ENCODE results near the gene CATSPER1. TPM values are rescaled to one million over a fixed set of nuclear protein-coding genes. Genes with fewer than 3 reads are reported as not detected.
A peak's percentile ranks its signal among the peaks of the same experiment; 100 is the strongest.

Gene CATSPER1
- total RNA-seq, 1 experiment from 2014 or later: not detected

GRCh38 chr11:66002648-66003225, 23.5 kb downstream of the CATSPER1 start:
- Histone ChIP-seq H3K4me3 (ENCODE audit: low read depth, low read length, poor library complexity, severe bottlenecking) (peak overlapping the region; percentile 63), H3K4me1 (ENCODE audit: insufficient read depth, low read length, poor library complexity, severe bottlenecking) (peaks cover 3% of the 10 kb centered on the region), H3K27ac (ENCODE audit: low read depth, low read length, poor library complexity, severe bottlenecking) (peak overlapping the region; percentile 93), H3K9me3 (ENCODE audit: low read depth, low read length, poor library complexity, severe bottlenecking) (no peaks in the 10 kb centered on the region), H3K27me3 (replicated peaks; ENCODE audit: insufficient read depth, low read depth, low read length, poor library complexity) (no peaks in the 10 kb centered on the region), H3K36me3 (ENCODE audit: insufficient read depth, low read length, poor library complexity, severe bottlenecking) (peaks cover 46% of the 10 kb centered on the region)
- intact Hi-C loops (cut with micrococcal nuclease; ENCODE audit: unreplicated experiment): loop anchor here (2.0 to 5.0 kb wide), 3 partner anchors 40 to 220 kb away; partner anchors contain the start of genes AP5B1, SART1 and SF3B2
- ChIA-PET POLR2A (ENCODE audit: low non-redundant PET) (interaction anchor here (0.6 kb wide), 1 partner anchor 23 kb away, joined by 6 read pairs; the partner anchor contains the start of gene CATSPER1), CTCF (interaction anchor here (0.6 to 1.0 kb wide), 3 partner anchors 38 to 143 kb away, joined by 3 read pairs; no protein-coding TSS in a partner anchor)
- no TSS peak for BruUV-seq (replicated peaks)
- TF ChIP-seq EZH2 (IDR thresholded peaks at IDR 0.05; ENCODE audit: borderline replicate concordance, low read depth, low read length, poor library complexity, severe bottlenecking) (no peak), CTCF (conservative IDR thresholded peaks at IDR 0.05; ENCODE audit: low read depth, low read length) (no peak)
- no peak for DNase-seq (ENCODE audit: low spot score)

GRCh38 chr11:66001942-66002647, 24.2 kb downstream of the CATSPER1 start, which contains the start of the genes BANF1 and EIF1AD:
Gene BANF1 (plus strand): TSS chr11:66002503. CDS start chr11:66003251, 748 bp downstream.
Gene EIF1AD (minus strand): TSS chr11:66002157. CDS start chr11:66000389, 1,768 bp downstream.
- Histone ChIP-seq H3K27ac (ENCODE audit: low read depth, low read length, poor library complexity, severe bottlenecking) (peak within 1 kb of the TSS; percentile 93), H3K4me1 (ENCODE audit: insufficient read depth, low read length, poor library complexity, severe bottlenecking) (peaks cover 3% of the 10 kb centered on the region), H3K4me3 (ENCODE audit: low read depth, low read length, poor library complexity, severe bottlenecking) (peak within 1 kb of the TSS; percentile 63), H3K9me3 (ENCODE audit: low read depth, low read length, poor library complexity, severe bottlenecking) (no peaks in the 10 kb centered on the region), H3K36me3 (ENCODE audit: insufficient read depth, low read length, poor library complexity, severe bottlenecking) (peaks cover 52% of the 10 kb centered on the region), H3K27me3 (replicated peaks; ENCODE audit: insufficient read depth, low read depth, low read length, poor library complexity) (no peaks in the 10 kb centered on the region)
- ChIA-PET POLR2A (ENCODE audit: low non-redundant PET) (no interaction called here), CTCF (interaction anchor here (0.6 to 1.0 kb wide), 4 partner anchors 37 to 261 kb away, joined by 3 read pairs; no protein-coding TSS in a partner anchor)
- no peak for TF ChIP-seq CTCF (conservative IDR thresholded peaks at IDR 0.05; ENCODE audit: low read depth, low read length)
- TF ChIP-seq EZH2 (IDR thresholded peaks at IDR 0.05; ENCODE audit: borderline replicate concordance, low read depth, low read length, poor library complexity, severe bottlenecking): no peak
- intact Hi-C loops (cut with micrococcal nuclease; ENCODE audit: unreplicated experiment): loop anchor here (2.0 to 5.0 kb wide), 3 partner anchors 40 to 220 kb away; partner anchors contain the start of genes AP5B1, SART1 and SF3B2
- peak; percentile 100 for DNase-seq (ENCODE audit: low spot score)
- no TSS peak for BruUV-seq (replicated peaks)

- BruUV-seq (replicated peaks): no TSS peak
- no peaks in the 10 kb centered on the region for H3K9me3 ChIP-seq (ENCODE audit: low read depth, low read length, poor library complexity, severe bottlenecking)
- no peak overlapping the region for H3K4me3 ChIP-seq (ENCODE audit: low read depth, low read length, poor library complexity, severe bottlenecking)
- ChIA-PET POLR2A (ENCODE audit: low non-redundant PET) (no interaction called here), CTCF (no interaction called here)
- no peak overlapping the region for H3K27ac ChIP-seq (ENCODE audit: low read depth, low read length, poor library complexity, severe bottlenecking)
- no peak for DNase-seq (ENCODE audit: low spot score)
- TF ChIP-seq CTCF (conservative IDR thresholded peaks at IDR 0.05; ENCODE audit: low read depth, low read length) (no peak), EZH2 (IDR thresholded peaks at IDR 0.05; ENCODE audit: borderline replicate concordance, low read depth, low read length, poor library complexity, severe bottlenecking) (no peak)
- H3K27me3 ChIP-seq (replicated peaks; ENCODE audit: insufficient read depth, low read depth, low read length, poor library complexity): no peaks in the 10 kb centered on the region
- peaks cover 38% of the 10 kb centered on the region for H3K36me3 ChIP-seq (ENCODE audit: insufficient read depth, low read length, poor library complexity, severe bottlenecking)
- intact Hi-C loops (cut with micrococcal nuclease; ENCODE audit: unreplicated experiment): no loop called here
- no peaks in the 10 kb centered on the region for H3K4me1 ChIP-seq (ENCODE audit: insufficient read depth, low read length, poor library complexity, severe bottlenecking)
Measured at GRCh38 chr11:65997286-65997685, 29.0 kb downstream of the CATSPER1 start.

Measured in A673 (cell line).